ENCODE measurements around the gene NANOS1.

GRCh38 chr10:119078422-119079179, 49.1 kb downstream of the NANOS1 start:
- TF ChIP-seq CTCF (IDR thresholded peaks at IDR 0.05; ENCODE audit: low read depth, low read length) = no peak
- no peak for TF ChIP-seq POLR2A (IDR thresholded peaks at IDR 0.05; ENCODE audit: extremely low read depth, insufficient read length)
- no peak for TF ChIP-seq MAX (IDR thresholded peaks at IDR 0.05; ENCODE audit: low read depth, low read length)

Measured in NB4 (cell line).